Measurements from ENCODE around the gene CCDC92B.

The CCDC92B gene

GRCh38 chr17:2737693-2738092, 11.8 kb downstream of the CCDC92B start:
- no peak overlapping the region for H3K4ac ChIP-seq (ENCODE audit: low read length)
- H3K18ac ChIP-seq (ENCODE audit: low read length) = no peak overlapping the region
- H2BK120ac ChIP-seq (ENCODE audit: low read depth, low read length) = no peak overlapping the region
- H3K4me1 ChIP-seq (ENCODE audit: control insufficient read depth in 2 of 2, insufficient read depth in 1 of 2, low read depth in 1 of 2, low read length in 2 of 2) = no peaks in the 10 kb centered on the region
- WGBS, 2 donors (ENCODE audit: extremely low coverage in 2 of 2, insufficient read length in 2 of 2, insufficient replicate concordance in 1 of 2) = no CpG with 5 or more reads among the region's 15 CpGs
- no peak overlapping the region for H3K23ac ChIP-seq (ENCODE audit: low read depth, low read length, poor library complexity)
- no peak overlapping the region for H3K27ac ChIP-seq (replicated peaks; ENCODE audit: low read length)
- no peak overlapping the region for H2BK12ac ChIP-seq (ENCODE audit: low read length)
- no peak overlapping the region for H3K4me3 ChIP-seq (ENCODE audit: low read length in 2 of 2)
- no peak overlapping the region for H4K91ac ChIP-seq (ENCODE audit: low read depth, low read length, poor library complexity)
- no peak overlapping the region for H3K14ac ChIP-seq (ENCODE audit: low read length)
- H3K4me2 ChIP-seq (ENCODE audit: insufficient read depth, low read length, poor library complexity, severe bottlenecking) = no peak overlapping the region
- no peaks in the 10 kb centered on the region for H3K79me1 ChIP-seq (ENCODE audit: low read depth, low read length)
- H4K8ac ChIP-seq (ENCODE audit: low read depth, low read length) = no peak overlapping the region
- no peak for DNase-seq (ENCODE audit: low spot score)
- H2AFZ ChIP-seq (ENCODE audit: low read length) = no peak overlapping the region
- H3K36me3 ChIP-seq (replicated peaks in 1 of 2; ENCODE audit: control insufficient read depth in 2 of 2, insufficient read depth in 2 of 2, low read length in 2 of 2) = no peaks in the 10 kb centered on the region
- H2BK5ac ChIP-seq (ENCODE audit: low read length) = no peak overlapping the region
- no peak overlapping the region for H3K9ac ChIP-seq (ENCODE audit: low read depth, low read length, poor library complexity)
- H2AK5ac ChIP-seq (ENCODE audit: low read depth, low read length) = no peak overlapping the region
- H2BK15ac ChIP-seq (ENCODE audit: low read length) = no peak overlapping the region
- H3K9me3 ChIP-seq (replicated peaks in 1 of 2; ENCODE audit: control insufficient read depth in 2 of 2, insufficient read depth in 1 of 2, low read depth in 1 of 2, low read length in 2 of 2) = no peaks in the 10 kb centered on the region
- H3K27me3 ChIP-seq (ENCODE audit: control insufficient read depth in 3 of 3, insufficient read depth in 3 of 3, low read depth in 1 of 3, low read length in 3 of 3) = peaks cover 0 to 6% (median 0%) of the 10 kb centered on the region in 3 experiments

- no peaks in the 10 kb centered on the region for H3K36me3 ChIP-seq (replicated peaks in 1 of 2; ENCODE audit: control insufficient read depth in 2 of 2, insufficient read depth in 2 of 2, low read length in 2 of 2)
- H2AFZ ChIP-seq (ENCODE audit: low read length) = peak overlapping the region; percentile 59
- H2BK5ac ChIP-seq (ENCODE audit: low read length) = no peak overlapping the region
- H2BK120ac ChIP-seq (ENCODE audit: low read depth, low read length) = no peak overlapping the region
- H2BK15ac ChIP-seq (ENCODE audit: low read length) = no peak overlapping the region
- H3K23ac ChIP-seq (ENCODE audit: low read depth, low read length, poor library complexity) = no peak overlapping the region
- H3K4me3 ChIP-seq (ENCODE audit: low read length in 2 of 2) = no peak overlapping the region
- WGBS, 2 donors (ENCODE audit: extremely low coverage in 2 of 2, insufficient read length in 2 of 2, insufficient replicate concordance in 1 of 2) = no CpG with 5 or more reads among the region's 3 CpGs
- H3K14ac ChIP-seq (ENCODE audit: low read length) = no peak overlapping the region
- no peak overlapping the region for H3K4ac ChIP-seq (ENCODE audit: low read length)
- no peaks in the 10 kb centered on the region for H3K4me1 ChIP-seq (ENCODE audit: control insufficient read depth in 2 of 2, insufficient read depth in 1 of 2, low read depth in 1 of 2, low read length in 2 of 2)
- no peak overlapping the region for H2AK5ac ChIP-seq (ENCODE audit: low read depth, low read length)
- H4K91ac ChIP-seq (ENCODE audit: low read depth, low read length, poor library complexity) = no peak overlapping the region
- peaks cover 0 to under 1% (median 0%) of the 10 kb centered on the region in 3 experiments for H3K27me3 ChIP-seq (ENCODE audit: control insufficient read depth in 3 of 3, insufficient read depth in 3 of 3, low read depth in 1 of 3, low read length in 3 of 3)
- H3K79me1 ChIP-seq (ENCODE audit: low read depth, low read length) = no peaks in the 10 kb centered on the region
- no peak overlapping the region for H3K4me2 ChIP-seq (ENCODE audit: insufficient read depth, low read length, poor library complexity, severe bottlenecking)
- H4K8ac ChIP-seq (ENCODE audit: low read depth, low read length) = no peak overlapping the region
- H3K27ac ChIP-seq (replicated peaks; ENCODE audit: low read length) = no peak overlapping the region
- no peak overlapping the region for H2BK12ac ChIP-seq (ENCODE audit: low read length)
- H3K18ac ChIP-seq (ENCODE audit: low read length) = peak overlapping the region; percentile 74
- no peaks in the 10 kb centered on the region for H3K9me3 ChIP-seq (replicated peaks in 1 of 2; ENCODE audit: control insufficient read depth in 2 of 2, insufficient read depth in 1 of 2, low read depth in 1 of 2, low read length in 2 of 2)
- no peak for DNase-seq (ENCODE audit: low spot score)
- no peak overlapping the region for H3K9ac ChIP-seq (ENCODE audit: low read depth, low read length, poor library complexity)
These were observed 12.5 kb downstream of the CCDC92B start for GRCh38 chr17:2736956-2737355.

DNA sequence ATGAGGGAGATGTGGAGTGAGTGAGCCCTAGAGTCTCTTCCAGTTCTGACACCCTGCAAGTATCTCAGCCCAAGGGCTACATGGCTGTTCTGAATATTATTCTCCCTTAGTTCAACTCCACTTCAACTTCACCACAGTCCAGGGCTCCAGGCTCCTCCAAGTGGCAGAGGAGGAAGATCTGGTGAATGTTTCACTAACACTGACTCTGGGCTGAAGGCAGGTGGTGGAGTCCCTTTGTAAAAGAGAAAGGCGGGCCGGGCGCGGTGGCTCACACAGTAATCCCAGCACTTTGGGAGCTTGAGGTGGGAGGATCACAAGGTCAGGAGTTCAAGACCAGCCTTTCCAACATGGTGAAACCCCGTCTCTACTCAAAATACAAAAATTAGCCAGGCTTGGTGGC, 13.6 kb downstream of the CCDC92B start:
- no peak overlapping the region for H4K91ac ChIP-seq (ENCODE audit: low read depth, low read length, poor library complexity)
- no peak overlapping the region for H2AFZ ChIP-seq (ENCODE audit: low read length)
- no peak overlapping the region for H3K4ac ChIP-seq (ENCODE audit: low read length)
- no peak overlapping the region for H2BK12ac ChIP-seq (ENCODE audit: low read length)
- H3K79me1 ChIP-seq (ENCODE audit: low read depth, low read length) = no peaks in the 10 kb centered on the region
- WGBS, 2 donors (ENCODE audit: extremely low coverage in 2 of 2, insufficient read length in 2 of 2, insufficient replicate concordance in 1 of 2) = no CpG with 5 or more reads among the region's 5 CpGs
- no peaks in the 10 kb centered on the region for H3K4me1 ChIP-seq (ENCODE audit: control insufficient read depth in 2 of 2, insufficient read depth in 1 of 2, low read depth in 1 of 2, low read length in 2 of 2)
- H3K36me3 ChIP-seq (replicated peaks in 1 of 2; ENCODE audit: control insufficient read depth in 2 of 2, insufficient read depth in 2 of 2, low read length in 2 of 2) = no peaks in the 10 kb centered on the region
- no peak overlapping the region for H4K8ac ChIP-seq (ENCODE audit: low read depth, low read length)
- H3K18ac ChIP-seq (ENCODE audit: low read length) = no peak overlapping the region
- no peak overlapping the region for H3K9ac ChIP-seq (ENCODE audit: low read depth, low read length, poor library complexity)
- H2BK15ac ChIP-seq (ENCODE audit: low read length) = no peak overlapping the region
- H2AK5ac ChIP-seq (ENCODE audit: low read depth, low read length) = no peak overlapping the region
- no peak for DNase-seq (ENCODE audit: low spot score)
- H2BK5ac ChIP-seq (ENCODE audit: low read length) = no peak overlapping the region
- H2BK120ac ChIP-seq (ENCODE audit: low read depth, low read length) = no peak overlapping the region
- no peak overlapping the region for H3K14ac ChIP-seq (ENCODE audit: low read length)
- H3K23ac ChIP-seq (ENCODE audit: low read depth, low read length, poor library complexity) = no peak overlapping the region
- no peak overlapping the region for H3K27ac ChIP-seq (replicated peaks; ENCODE audit: low read length)
- H3K4me3 ChIP-seq (ENCODE audit: low read length in 2 of 2) = no peak overlapping the region
- no peaks in the 10 kb centered on the region for H3K9me3 ChIP-seq (replicated peaks in 1 of 2; ENCODE audit: control insufficient read depth in 2 of 2, insufficient read depth in 1 of 2, low read depth in 1 of 2, low read length in 2 of 2)
- no peaks in the 10 kb centered on the region for H3K27me3 ChIP-seq (ENCODE audit: control insufficient read depth in 3 of 3, insufficient read depth in 3 of 3, low read depth in 1 of 3, low read length in 3 of 3)
- no peak overlapping the region for H3K4me2 ChIP-seq (ENCODE audit: insufficient read depth, low read length, poor library complexity, severe bottlenecking)

DNA sequence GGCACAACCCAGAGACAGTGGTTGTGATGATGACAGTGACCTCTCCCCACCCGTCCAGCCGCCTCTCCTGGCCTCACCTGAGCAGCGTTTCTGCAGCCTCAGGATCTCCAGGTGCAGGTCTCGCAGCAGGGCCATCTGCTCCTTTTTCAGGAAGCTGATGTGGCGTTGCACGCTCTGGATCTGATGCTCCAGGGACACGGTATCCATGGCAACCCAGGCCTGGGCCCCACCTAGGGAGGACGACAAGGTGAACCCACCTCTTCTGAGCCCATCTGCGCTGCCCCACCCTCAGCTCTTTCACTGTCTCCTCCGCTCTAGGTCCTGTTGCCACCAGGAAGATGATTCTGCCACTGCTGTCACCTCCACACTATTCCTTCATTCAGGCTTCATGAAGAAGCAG, 14.5 kb downstream of the CCDC92B start:
- Histone ChIP-seq H3K27me3 (ENCODE audit: control insufficient read depth in 3 of 3, insufficient read depth in 3 of 3, low read depth in 1 of 3, low read length in 3 of 3) (peaks cover 0 to 4% (median 0%) of the 10 kb centered on the region in 3 experiments), H2AK5ac (ENCODE audit: low read depth, low read length) (no peak overlapping the region), H3K9me3 (replicated peaks in 1 of 2; ENCODE audit: control insufficient read depth in 2 of 2, insufficient read depth in 1 of 2, low read depth in 1 of 2, low read length in 2 of 2) (no peaks in the 10 kb centered on the region), H3K27ac (replicated peaks; ENCODE audit: low read length) (no peak overlapping the region), H3K36me3 (replicated peaks in 1 of 2; ENCODE audit: control insufficient read depth in 2 of 2, insufficient read depth in 2 of 2, low read length in 2 of 2) (no peaks in the 10 kb centered on the region), H4K8ac (ENCODE audit: low read depth, low read length) (no peak overlapping the region), H3K79me1 (ENCODE audit: low read depth, low read length) (no peaks in the 10 kb centered on the region), H2AFZ (ENCODE audit: low read length) (no peak overlapping the region), H2BK120ac (ENCODE audit: low read depth, low read length) (no peak overlapping the region), H3K23ac (ENCODE audit: low read depth, low read length, poor library complexity) (no peak overlapping the region), H3K18ac (ENCODE audit: low read length) (no peak overlapping the region), H3K4me1 (ENCODE audit: control insufficient read depth in 2 of 2, insufficient read depth in 1 of 2, low read depth in 1 of 2, low read length in 2 of 2) (no peaks in the 10 kb centered on the region), H3K4me2 (ENCODE audit: insufficient read depth, low read length, poor library complexity, severe bottlenecking) (no peak overlapping the region), H2BK5ac (ENCODE audit: low read length) (no peak overlapping the region), H3K14ac (ENCODE audit: low read length) (peak overlapping the region; percentile 47), H4K91ac (ENCODE audit: low read depth, low read length, poor library complexity) (no peak overlapping the region), H2BK15ac (ENCODE audit: low read length) (no peak overlapping the region), H3K4me3 (ENCODE audit: low read length in 2 of 2) (no peak overlapping the region), H2BK12ac (ENCODE audit: low read length) (no peak overlapping the region), H3K9ac (ENCODE audit: low read depth, low read length, poor library complexity) (no peak overlapping the region), H3K4ac (ENCODE audit: low read length) (no peak overlapping the region)
- no peak for DNase-seq (ENCODE audit: low spot score)
- no CpG with 5 or more reads among the region's 10 CpGs for WGBS, 2 donors (ENCODE audit: extremely low coverage in 2 of 2, insufficient read length in 2 of 2, insufficient replicate concordance in 1 of 2)

Data from neuronal stem cell (in vitro differentiated cells).